Smooth muscle cell (in vitro differentiated cells): ENCODE data around the gene ABCA12. TPM values are rescaled to one million over a fixed set of nuclear protein-coding genes. Genes with fewer than 3 reads are reported as not detected.

ENCODE experiments used
- DNase-seq: peaks from one replicate; lab custom pipeline; 2025; ENCODE audit not compliant: unreplicated experiment; lab: John Stamatoyannopoulos, UW
- H2AFZ ChIP-seq: fragments of 200-600 bp; sonication (generic); 2 replicates; pipeline ENCODE4 v1.6.0; 2016; ENCODE audit warnings: antibody characterized with exemption, low read depth, mild to moderate bottlenecking
- H3F3A ChIP-seq: fragments of 200-600 bp; sonication (generic); 2 replicates; pipeline ENCODE4 v1.6.0; 2017; ENCODE audit warnings: antibody characterized with exemption, low read depth
- H3K27ac ChIP-seq: fragments of 200-600 bp; sonication (generic); 2 replicates; pipeline ENCODE4 v1.5.1; 2016; ENCODE audit warnings: low read depth, mild to moderate bottlenecking
- H3K27me3 ChIP-seq: fragments of 200-600 bp; sonication (generic); 2 replicates; pipeline ENCODE4 v1.6.1; 2016; ENCODE audit warnings: low read depth, mild to moderate bottlenecking
- H3K36me3 ChIP-seq: fragments of 200-600 bp; sonication (generic); 2 replicates; pipeline ENCODE4 v1.5.1; 2016; ENCODE audit warnings: low read depth
- H3K4me1 ChIP-seq: fragments of 200-600 bp; sonication (generic); 2 replicates; pipeline ENCODE4 v1.5.1; 2016; ENCODE audit warnings: low read depth
- H3K4me2 ChIP-seq: fragments of 200-600 bp; sonication (generic); 2 replicates; pipeline ENCODE4 v1.6.0; 2016; ENCODE audit warnings: mild to moderate bottlenecking
- H3K4me3 ChIP-seq: fragments of 200-600 bp; sonication (generic); 2 replicates; pipeline ENCODE4 v1.5.1; 2016; ENCODE audit warnings: mild to moderate bottlenecking
- H3K79me2 ChIP-seq: fragments of 200-600 bp; sonication (generic); 2 replicates; pipeline ENCODE4 v1.6.0; 2016; ENCODE audit warnings: low read depth, mild to moderate bottlenecking
- H3K9ac ChIP-seq: fragments of 200-600 bp; sonication (generic); 2 replicates; pipeline ENCODE4 v1.6.0; 2016; ENCODE audit warnings: low read depth
- H3K9me3 ChIP-seq: fragments of 200-600 bp; sonication (generic); replicated peaks from 2 replicates; pipeline ENCODE4 v1.5.1; 2016; ENCODE audit warnings: low read depth
- H4K20me1 ChIP-seq: fragments of 200-600 bp; sonication (generic); 2 replicates; pipeline ENCODE4 v1.6.0; 2016; ENCODE audit warnings: low read depth
- WGBS: methylation state at CpG from one replicate; pipeline ENCODE4 v1.1.7; 2016; ENCODE audit warnings: low lambda C conversion rate; 5-methylcytosine and 5-hydroxymethylcytosine counted together
- polyA plus RNA-seq: library from polyadenylated mRNA; unstranded; fragments of >200 nt; fragmentation: Nextera tagmentation; extraction: Ambion mirVana; gene quantifications from 2 replicates; pipeline ENCODE4 v1.2.1, GENCODE V29; 2016
- total RNA-seq: library from RNA; depleted of rRNA; stranded (reverse); fragments of >200 nt; gene quantifications from 2 replicates; pipeline ENCODE4 v1.2.3, GENCODE V29; 2014
- TF ChIP-seq, protein P1 (sequence below): fragments of 200-600 bp; sonication (generic); IDR thresholded peaks from 2 replicates; pipeline ENCODE4 v1.5.1; 2017; ENCODE audit warnings: borderline replicate concordance, mild to moderate bottlenecking, antibody characterized with exemption; ENCODE audit not compliant: insufficient read depth, poor library complexity, severe bottlenecking

The ABCA12 gene
- total and polyA plus RNA-seq, 2 experiments from 2014 or later, result 0.47 to 5.7 TPM

DNA sequence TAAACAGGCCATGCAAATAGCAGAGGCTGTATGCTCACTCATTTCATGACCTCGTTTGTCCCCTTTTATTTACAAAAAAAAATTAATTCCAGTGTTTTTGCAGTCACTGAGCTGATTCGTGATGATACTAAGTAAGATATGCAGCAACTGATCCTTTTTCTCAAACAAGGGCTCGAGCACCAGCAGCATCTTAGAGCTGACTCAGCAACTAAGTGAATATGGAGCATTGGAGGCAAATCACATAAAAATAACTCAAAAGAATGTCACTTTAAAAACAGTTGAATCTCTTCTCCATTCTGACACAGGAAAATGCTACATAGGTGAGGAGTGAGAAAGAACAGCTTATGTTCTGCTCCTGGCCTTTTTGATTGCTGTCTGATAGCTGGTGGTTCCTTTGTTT is 152.8 kb downstream of the ABCA12 start:
- Histone ChIP-seq H3K36me3 (no peaks in the 10 kb centered on the region), H3K4me2 (no peak overlapping the region), H3K9ac (no peak overlapping the region), H3K27me3 (no peaks in the 10 kb centered on the region), H3K9me3 (no peaks in the 10 kb centered on the region), H3F3A (no peaks in the 10 kb centered on the region), H4K20me1 (no peaks in the 10 kb centered on the region), H3K4me1 (no peaks in the 10 kb centered on the region), H3K4me3 (no peak overlapping the region), H3K27ac (no peak overlapping the region), H2AFZ (no peak overlapping the region), H3K79me2 (no peaks in the 10 kb centered on the region)
- whole genome bisulfite sequencing, result 60% methylated on average over 3 of the region's 3 CpGs
- TF ChIP-seq, protein P1, sequence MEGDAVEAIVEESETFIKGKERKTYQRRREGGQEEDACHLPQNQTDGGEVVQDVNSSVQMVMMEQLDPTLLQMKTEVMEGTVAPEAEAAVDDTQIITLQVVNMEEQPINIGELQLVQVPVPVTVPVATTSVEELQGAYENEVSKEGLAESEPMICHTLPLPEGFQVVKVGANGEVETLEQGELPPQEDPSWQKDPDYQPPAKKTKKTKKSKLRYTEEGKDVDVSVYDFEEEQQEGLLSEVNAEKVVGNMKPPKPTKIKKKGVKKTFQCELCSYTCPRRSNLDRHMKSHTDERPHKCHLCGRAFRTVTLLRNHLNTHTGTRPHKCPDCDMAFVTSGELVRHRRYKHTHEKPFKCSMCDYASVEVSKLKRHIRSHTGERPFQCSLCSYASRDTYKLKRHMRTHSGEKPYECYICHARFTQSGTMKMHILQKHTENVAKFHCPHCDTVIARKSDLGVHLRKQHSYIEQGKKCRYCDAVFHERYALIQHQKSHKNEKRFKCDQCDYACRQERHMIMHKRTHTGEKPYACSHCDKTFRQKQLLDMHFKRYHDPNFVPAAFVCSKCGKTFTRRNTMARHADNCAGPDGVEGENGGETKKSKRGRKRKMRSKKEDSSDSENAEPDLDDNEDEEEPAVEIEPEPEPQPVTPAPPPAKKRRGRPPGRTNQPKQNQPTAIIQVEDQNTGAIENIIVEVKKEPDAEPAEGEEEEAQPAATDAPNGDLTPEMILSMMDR, result no peak
- DNase-seq, result no peak

DNA sequence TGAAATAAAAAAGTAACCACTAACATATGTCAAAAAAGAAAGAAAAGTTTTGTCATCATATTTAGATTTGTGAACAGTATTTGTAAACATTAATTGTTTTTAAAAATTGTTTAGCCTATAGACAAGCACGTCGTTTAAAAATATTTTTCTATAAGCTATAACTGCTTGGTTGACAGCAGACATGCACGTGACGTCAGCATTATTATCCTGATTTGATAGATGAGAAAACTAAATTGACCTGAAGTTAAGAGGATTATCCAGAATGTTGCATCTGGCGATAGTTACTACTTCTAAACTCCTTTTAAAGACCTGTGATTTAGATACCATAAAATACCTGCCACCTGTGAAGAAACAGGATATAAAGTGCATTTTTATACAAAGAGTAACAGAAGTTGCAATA is 172.0 kb downstream of the ABCA12 start:
- no peak for DNase-seq
- no peak overlapping the region for H3K4me3 ChIP-seq

GRCh38 chr2:214960677-214961076 is 177.7 kb downstream of the ABCA12 start:
- Histone ChIP-seq H3K4me3 (no peak overlapping the region), H3K9me3 (no peaks in the 10 kb centered on the region), H3F3A (no peaks in the 10 kb centered on the region), H3K9ac (no peak overlapping the region), H3K4me2 (no peak overlapping the region), H3K27me3 (no peaks in the 10 kb centered on the region), H3K27ac (no peak overlapping the region), H3K79me2 (no peaks in the 10 kb centered on the region), H2AFZ (no peak overlapping the region), H3K36me3 (no peaks in the 10 kb centered on the region), H3K4me1 (peaks cover 4% of the 10 kb centered on the region), H4K20me1 (no peaks in the 10 kb centered on the region)
- no peak for DNase-seq
- TF ChIP-seq, protein P1, result peak; percentile 54

More for the DNA sequence above, 172.0 kb downstream of the ABCA12 start:
- H3K36me3 ChIP-seq, result no peaks in the 10 kb centered on the region
- no peak overlapping the region for H3K9ac ChIP-seq
- H3K9me3 ChIP-seq, result no peaks in the 10 kb centered on the region
- peaks cover 1% of the 10 kb centered on the region for H3K4me1 ChIP-seq
- no peaks in the 10 kb centered on the region for H3K27me3 ChIP-seq
- no peak overlapping the region for H3K27ac ChIP-seq
- 94% methylated on average over 5 of the region's 5 CpGs for WGBS
- no peaks in the 10 kb centered on the region for H4K20me1 ChIP-seq
- H2AFZ ChIP-seq, result no peak overlapping the region
- H3K79me2 ChIP-seq, result no peaks in the 10 kb centered on the region
- TF ChIP-seq, protein P1, result no peak
- H3K4me2 ChIP-seq, result no peak overlapping the region
- no peaks in the 10 kb centered on the region for H3F3A ChIP-seq

DNA sequence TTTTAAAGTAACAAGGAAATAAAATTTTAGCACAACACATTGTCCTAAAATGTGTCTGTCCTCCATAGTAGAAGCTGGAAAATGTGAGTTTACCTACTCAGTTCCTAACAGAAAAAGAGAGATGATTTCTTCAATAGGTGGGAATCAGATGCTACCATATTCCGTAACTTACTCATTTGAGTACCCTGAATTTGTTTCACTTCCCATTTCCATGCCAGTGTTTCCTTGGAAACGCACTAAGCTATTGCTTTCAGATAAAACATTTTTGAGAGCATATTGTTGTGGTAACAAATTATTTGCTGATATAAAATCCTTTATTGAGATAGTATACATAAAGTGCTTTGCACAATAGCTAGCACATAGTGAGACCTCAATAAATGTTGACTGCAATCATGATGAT is 191.5 kb downstream of the ABCA12 start:
- 86% methylated on average over 2 of the region's 2 CpGs for WGBS
- no peak overlapping the region for H2AFZ ChIP-seq
- H3K9ac ChIP-seq, result no peak overlapping the region
- no peak overlapping the region for H3K4me3 ChIP-seq
- DNase-seq, result no peak
- no peaks in the 10 kb centered on the region for H3K79me2 ChIP-seq
- no peaks in the 10 kb centered on the region for H3K4me1 ChIP-seq
- H3K27me3 ChIP-seq, result no peaks in the 10 kb centered on the region
- no peaks in the 10 kb centered on the region for H3F3A ChIP-seq
- H3K27ac ChIP-seq, result no peak overlapping the region
- H4K20me1 ChIP-seq, result no peaks in the 10 kb centered on the region
- H3K36me3 ChIP-seq, result no peaks in the 10 kb centered on the region
- no peak overlapping the region for H3K4me2 ChIP-seq
- no peaks in the 10 kb centered on the region for H3K9me3 ChIP-seq
- TF ChIP-seq, protein P1, result no peak
